Mucosa of rectum (tissue), 2 donors: ENCODE measurements around the gene SLC2A1.
"Not testable (repeated sequence)": the region's sequence is repeated elsewhere in the genome, so short reads cannot be mapped to it uniquely, and the experiment has no call there.

ENCODE experiments used
- H3K27ac ChIP-seq, 2 donors: one replicate each; pipeline ENCODE4 v1.7.0; 2013; ENCODE audit warnings: inconsistent platforms in 2 of 2, low read depth in 2 of 2, low read length in 2 of 2
- H3K27me3 ChIP-seq, 2 donors: one replicate each; pipeline ENCODE4 v1.7.0; 2013; ENCODE audit warnings: low read length in 2 of 2; ENCODE audit not compliant: control insufficient read depth in 2 of 2, insufficient read depth in 2 of 2
- H3K36me3 ChIP-seq, 2 donors: one replicate each; pipeline ENCODE4 v1.7.0; 2013; ENCODE audit warnings: low read length in 2 of 2; ENCODE audit not compliant: control insufficient read depth in 2 of 2, insufficient read depth in 2 of 2
- H3K4me1 ChIP-seq, 2 donors: one replicate each; pipeline ENCODE4 v1.7.0; 2013; ENCODE audit warnings: low read length in 2 of 2, mild to moderate bottlenecking in 1 of 2; ENCODE audit not compliant: control insufficient read depth in 2 of 2, insufficient read depth in 2 of 2
- H3K4me3 ChIP-seq, 2 donors: one replicate each; pipeline ENCODE4 v1.7.0; 2013; ENCODE audit warnings: low read length in 2 of 2
- H3K9ac ChIP-seq, 2 donors: one replicate each; pipeline ENCODE4 v1.7.0; 2013; ENCODE audit warnings: low read length in 2 of 2, low read depth in 1 of 2, mild to moderate bottlenecking in 1 of 2
- H3K9me3 ChIP-seq, 2 donors: one replicate each; pipeline ENCODE4 v1.7.0; 2013; ENCODE audit warnings: low read length in 2 of 2; ENCODE audit not compliant: control insufficient read depth in 2 of 2
- donor health status: healthy.
- donor health status: Normal muscosa, but diverticular disease.

Gene SLC2A1

GRCh38 chr1:42910985-42911384, 47.7 kb downstream of the SLC2A1 start:
- H3K4me1 ChIP-seq = peaks cover 2 to 3% of the 10 kb centered on the region in 2 donors
- no peak overlapping the region for H3K9ac ChIP-seq
- H3K36me3 ChIP-seq = no peaks in the 10 kb centered on the region
- H3K9me3 ChIP-seq = no peaks in the 10 kb centered on the region
- no peaks in the 10 kb centered on the region for H3K27me3 ChIP-seq
- no peak overlapping the region for H3K4me3 ChIP-seq
- no peak overlapping the region for H3K27ac ChIP-seq

GRCh38 chr1:42908046-42908445, 50.6 kb downstream of the SLC2A1 start:
- H3K9ac ChIP-seq = no peak overlapping the region
- no peaks in the 10 kb centered on the region for H3K36me3 ChIP-seq
- no peaks in the 10 kb centered on the region for H3K9me3 ChIP-seq
- no peaks in the 10 kb centered on the region for H3K27me3 ChIP-seq
- H3K4me1 ChIP-seq = peaks cover 2 to 3% of the 10 kb centered on the region in 2 donors
- no peak overlapping the region for H3K4me3 ChIP-seq
- peak overlapping the region in 1 of 2 donors; percentile 44 for H3K27ac ChIP-seq

GRCh38 chr1:42904434-42904833, 54.2 kb downstream of the SLC2A1 start:
- Histone ChIP-seq H3K4me1 (peaks cover 2 to 3% of the 10 kb centered on the region in 2 donors), H3K9me3 (no peaks in the 10 kb centered on the region), H3K9ac (no peak overlapping the region), H3K36me3 (no peaks in the 10 kb centered on the region), H3K27ac (no peak overlapping the region), H3K4me3 (no peak overlapping the region), H3K27me3 (no peaks in the 10 kb centered on the region)

- H3K27ac ChIP-seq, H3K4me1 ChIP-seq, H3K9ac ChIP-seq, H3K4me3 ChIP-seq, H3K36me3 ChIP-seq, H3K9me3 ChIP-seq, H3K27me3 ChIP-seq: not testable (repeated sequence)
These were observed 58.7 kb downstream of the SLC2A1 start for GRCh38 chr1:42899960-42900359.

DNA sequence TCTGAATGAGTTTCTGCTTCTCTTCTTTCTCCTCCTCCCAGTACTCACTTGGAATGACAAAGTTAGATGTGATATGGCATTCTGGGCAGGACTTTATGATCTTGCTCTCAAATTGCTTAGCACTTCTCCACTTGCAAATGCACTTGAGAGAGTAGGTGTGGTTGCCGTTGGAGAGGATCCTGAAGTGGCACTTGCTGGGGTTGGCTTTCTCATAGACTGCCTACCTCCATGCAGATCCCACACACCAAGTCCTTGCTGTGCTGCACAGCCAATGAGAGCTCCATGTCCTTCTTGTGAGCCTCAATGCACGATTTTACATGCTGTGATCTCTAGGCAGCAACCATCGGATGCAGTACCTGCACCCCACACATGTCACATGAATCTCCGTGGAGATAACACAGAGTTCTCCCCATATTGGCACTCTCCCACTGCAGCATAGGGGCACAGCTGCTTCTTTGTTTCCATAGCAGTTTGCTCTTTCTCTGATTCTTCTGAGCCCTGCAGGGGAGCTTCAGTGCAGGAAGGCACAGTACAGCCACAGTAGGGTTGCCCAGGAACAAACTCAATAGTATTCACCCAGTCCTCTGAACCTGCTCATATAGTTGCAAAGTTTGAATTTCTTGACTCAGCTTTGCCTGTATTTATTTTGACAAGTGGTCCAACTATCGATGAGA, 67.1 kb downstream of the SLC2A1 start:
- Histone ChIP-seq H3K9ac (no peak overlapping the region), H3K4me1 (no peaks in the 10 kb centered on the region), H3K4me3 (no peak overlapping the region), H3K36me3 (no peaks in the 10 kb centered on the region), H3K27me3 (no peaks in the 10 kb centered on the region), H3K27ac (no peak overlapping the region), H3K9me3 (no peaks in the 10 kb centered on the region)

DNA sequence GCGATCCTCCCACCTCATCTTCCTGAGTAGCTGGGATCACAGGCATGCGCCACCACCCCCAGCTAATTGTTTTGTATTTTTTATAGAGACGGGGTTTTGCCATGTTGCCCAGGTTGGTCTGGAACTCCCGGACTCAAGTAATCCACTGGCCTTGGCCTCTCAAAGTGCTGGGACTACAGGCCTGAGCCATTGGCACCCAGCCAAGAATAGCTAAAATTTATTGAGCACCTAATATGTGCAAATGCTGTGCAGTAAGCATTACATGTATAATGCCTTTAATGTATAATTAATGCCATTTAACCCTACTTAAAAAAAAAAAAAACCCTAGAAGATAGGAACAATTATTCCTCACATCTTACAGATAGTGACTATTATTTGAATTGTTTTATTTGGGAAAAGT, 69.4 kb downstream of the SLC2A1 start:
- no peak overlapping the region for H3K27ac ChIP-seq
- no peaks in the 10 kb centered on the region for H3K36me3 ChIP-seq
- no peaks in the 10 kb centered on the region for H3K4me1 ChIP-seq
- H3K27me3 ChIP-seq = no peaks in the 10 kb centered on the region
- H3K9me3 ChIP-seq = no peaks in the 10 kb centered on the region
- H3K4me3 ChIP-seq = no peak overlapping the region
- no peak overlapping the region for H3K9ac ChIP-seq

GRCh38 chr1:42888013-42888633, 70.5 kb downstream of the SLC2A1 start:
- Histone ChIP-seq H3K36me3 (no peaks in the 10 kb centered on the region), H3K9ac (no peak overlapping the region), H3K4me3 (no peak overlapping the region), H3K9me3 (no peaks in the 10 kb centered on the region), H3K4me1 (no peaks in the 10 kb centered on the region), H3K27me3 (no peaks in the 10 kb centered on the region), H3K27ac (no peak overlapping the region)

- H3K27me3 ChIP-seq = no peaks in the 10 kb centered on the region
- H3K4me1 ChIP-seq = no peaks in the 10 kb centered on the region
- no peaks in the 10 kb centered on the region for H3K9me3 ChIP-seq
- H3K9ac ChIP-seq = no peak overlapping the region
- H3K27ac ChIP-seq = no peak overlapping the region
- no peaks in the 10 kb centered on the region for H3K36me3 ChIP-seq
- H3K4me3 ChIP-seq = no peak overlapping the region
These were observed 71.3 kb downstream of the SLC2A1 start for GRCh38 chr1:42887366-42887765.

GRCh38 chr1:42886800-42887199, 71.9 kb downstream of the SLC2A1 start:
- no peaks in the 10 kb centered on the region for H3K27me3 ChIP-seq
- H3K36me3 ChIP-seq = no peaks in the 10 kb centered on the region
- no peak overlapping the region for H3K4me3 ChIP-seq
- no peak overlapping the region for H3K27ac ChIP-seq
- H3K9ac ChIP-seq = no peak overlapping the region
- H3K4me1 ChIP-seq = no peaks in the 10 kb centered on the region
- no peaks in the 10 kb centered on the region for H3K9me3 ChIP-seq

DNA sequence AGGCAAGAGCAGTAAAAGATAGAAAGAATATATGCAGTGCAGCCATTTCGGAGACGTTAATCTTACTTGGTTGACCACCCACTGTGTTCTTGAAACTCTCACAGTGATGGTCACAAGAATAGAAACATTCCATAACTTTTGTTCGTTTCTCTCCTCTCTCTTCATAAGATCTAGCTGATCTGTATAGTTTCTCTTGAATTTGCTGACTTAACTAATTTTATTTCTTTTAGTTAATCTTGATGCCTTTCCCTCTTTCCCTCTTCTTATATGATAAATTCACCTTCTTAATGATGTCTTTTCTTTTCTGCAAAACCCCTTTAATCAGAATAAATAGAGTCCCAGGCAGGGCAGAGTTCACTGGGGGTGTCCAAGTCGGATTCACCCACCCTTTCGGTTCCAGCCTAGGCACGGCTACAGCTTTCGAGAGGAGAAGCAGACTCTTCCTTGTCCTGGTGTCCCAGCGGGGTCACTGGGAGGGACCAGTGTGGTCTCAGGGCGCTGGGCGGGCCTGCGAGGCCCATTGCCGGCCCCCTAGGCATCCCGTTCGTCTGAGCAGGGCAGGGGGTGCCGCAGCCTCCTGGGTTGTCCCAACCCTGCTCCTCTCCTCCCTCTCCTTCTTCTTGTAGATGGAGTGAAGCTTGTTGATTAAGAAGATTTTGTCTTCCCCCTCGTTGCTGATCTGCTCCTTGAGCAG, 72.5 kb downstream of the SLC2A1 start:
- no peak overlapping the region for H3K27ac ChIP-seq

More for the DNA sequence above, 72.5 kb downstream of the SLC2A1 start:
- no peaks in the 10 kb centered on the region for H3K36me3 ChIP-seq
- H3K9me3 ChIP-seq = no peaks in the 10 kb centered on the region
- no peaks in the 10 kb centered on the region for H3K4me1 ChIP-seq
- no peak overlapping the region for H3K4me3 ChIP-seq
- no peaks in the 10 kb centered on the region for H3K27me3 ChIP-seq
- H3K9ac ChIP-seq = no peak overlapping the region
